A673 (cell line): ENCODE results near the gene NSL1. TPM values are rescaled to one million over a fixed set of nuclear protein-coding genes. Genes with fewer than 3 reads are reported as not detected.

Experiments
- BruUV-seq: library from RNA; stranded (reverse); fragments of 400-500 nt; replicated peaks from 2 replicates; lab custom pipeline; 2021; lab: Mats Ljungman, UMichigan
- CTCF ChIA-PET: fragments of 300-600 bp; sonication (Branson Sonifier 250); formaldehyde crosslinking; loops from one replicate; lab custom pipeline; 2022; ENCODE audit warnings: antibody characterized with exemption; lab: Charles Lee
- POLR2A ChIA-PET: fragments of 300-600 bp; sonication (Branson Sonifier 250); formaldehyde crosslinking; loops from one replicate; lab custom pipeline; 2022; ENCODE audit warnings: antibody characterized with exemption; ENCODE audit not compliant: low non-redundant PET; lab: Charles Lee
- DNase-seq: peaks from one replicate; pipeline ENCODE4 v3.0.0-alpha.2; 2015; ENCODE audit warnings: low spot score
- H3K27ac ChIP-seq: fragments of 200-600 bp; sonication (generic); 2 replicates; pipeline ENCODE4 v1.5.1; 2016; ENCODE audit warnings: mixed run types, low read depth, mild to moderate bottlenecking, mixed read lengths, antibody characterized with exemption, low read length; ENCODE audit not compliant: poor library complexity, severe bottlenecking
- H3K27me3 ChIP-seq: fragments of 200-600 bp; sonication (generic); replicated peaks from 2 replicates; pipeline ENCODE4 v1.6.1; 2017; ENCODE audit warnings: mixed run types, low read depth, mild to moderate bottlenecking, mixed read lengths, antibody characterized with exemption, low read length; ENCODE audit not compliant: insufficient read depth, poor library complexity
- H3K36me3 ChIP-seq: fragments of 200-600 bp; sonication (generic); 2 replicates; pipeline ENCODE4 v1.6.1; 2016; ENCODE audit warnings: mixed run types, mild to moderate bottlenecking, mixed read lengths, antibody characterized with exemption, low read length; ENCODE audit not compliant: insufficient read depth, poor library complexity, severe bottlenecking
- H3K4me1 ChIP-seq: fragments of 200-600 bp; sonication (generic); 2 replicates; pipeline ENCODE4 v1.6.1; 2017; ENCODE audit warnings: mixed run types, mild to moderate bottlenecking, mixed read lengths, antibody characterized with exemption, low read length; ENCODE audit not compliant: insufficient read depth, poor library complexity, severe bottlenecking
- H3K4me3 ChIP-seq: fragments of 200-600 bp; sonication (generic); 2 replicates; pipeline ENCODE4 v1.5.1; 2016; ENCODE audit warnings: low read depth, mixed run types, mild to moderate bottlenecking, mixed read lengths, low read length; ENCODE audit not compliant: poor library complexity, severe bottlenecking
- H3K9me3 ChIP-seq: fragments of 200-600 bp; sonication (generic); 2 replicates; pipeline ENCODE4 v1.6.1; 2016; ENCODE audit warnings: mixed run types, low read depth, mild to moderate bottlenecking, mixed read lengths, antibody characterized with exemption, low read length; ENCODE audit not compliant: poor library complexity, severe bottlenecking
- CTCF ChIP-seq: fragments of 300-800, 200-600 bp; sonication (generic); conservative IDR thresholded peaks from 2 replicates; pipeline ENCODE4 v1.5.1; 2017; ENCODE audit warnings: low read depth, mild to moderate bottlenecking, antibody characterized with exemption, low read length, moderate library complexity, mixed read lengths
- EZH2 ChIP-seq: fragments of 200-600 bp; sonication (generic); IDR thresholded peaks from 2 replicates; pipeline ENCODE4 v1.6.1; 2017; ENCODE audit warnings: borderline replicate concordance, low read depth, mild to moderate bottlenecking, mixed read lengths, antibody characterized with exemption, low read length; ENCODE audit not compliant: poor library complexity, severe bottlenecking
- intact Hi-C: fragments of 100-400 bp; cut with micrococcal nuclease; formaldehyde crosslinking; loops from one replicate; pipeline ENCODE4 v1.10.0; 2022; ENCODE audit not compliant: unreplicated experiment
- total RNA-seq: library from RNA; stranded (reverse); gene quantifications from 2 replicates; pipeline ENCODE4 v1.2.3, GENCODE V29; 2021

The NSL1 gene
- total RNA-seq, 1 experiment from 2014 or later, result 48.5 TPM

- Histone ChIP-seq H3K4me3 (no peak overlapping the region), H3K27ac (no peak overlapping the region), H3K9me3 (peaks cover 13% of the 10 kb centered on the region), H3K4me1 (no peaks in the 10 kb centered on the region), H3K36me3 (no peaks in the 10 kb centered on the region), H3K27me3 (no peaks in the 10 kb centered on the region)
- ChIA-PET POLR2A (no interaction called here), CTCF (no interaction called here)
- intact Hi-C loops, result no loop called here
- BruUV-seq, result no TSS peak
- TF ChIP-seq CTCF, result no peak
- no peak for TF ChIP-seq EZH2
- DNase-seq, result no peak
Observed at GRCh38 chr1:212828395-212828794, 36.8 kb upstream of the NSL1 start.

GRCh38 chr1:212827831-212828278, 36.3 kb upstream of the NSL1 start:
- Histone ChIP-seq H3K27me3 (no peaks in the 10 kb centered on the region), H3K27ac (no peak overlapping the region), H3K36me3 (no peaks in the 10 kb centered on the region), H3K9me3 (peaks cover 13% of the 10 kb centered on the region), H3K4me3 (no peak overlapping the region), H3K4me1 (no peaks in the 10 kb centered on the region)
- no peak for DNase-seq
- ChIA-PET POLR2A (no interaction called here), CTCF (no interaction called here)
- no peak for TF ChIP-seq CTCF
- no peak for TF ChIP-seq EZH2
- BruUV-seq, result no TSS peak
- intact Hi-C loops, result no loop called here

- TF ChIP-seq EZH2 (no peak), CTCF (no peak)
- Histone ChIP-seq H3K27ac (no peak overlapping the region), H3K9me3 (peaks cover 13% of the 10 kb centered on the region), H3K36me3 (no peaks in the 10 kb centered on the region), H3K4me1 (no peaks in the 10 kb centered on the region), H3K4me3 (no peak overlapping the region), H3K27me3 (no peaks in the 10 kb centered on the region)
- intact Hi-C loops, result no loop called here
- ChIA-PET POLR2A (no interaction called here), CTCF (no interaction called here)
- no peak for DNase-seq
- no TSS peak for BruUV-seq
Observed at GRCh38 chr1:212827171-212827776, 35.7 kb upstream of the NSL1 start.
